ENCODE measurements around the gene PAXIP1.
"Not testable (repeated sequence)": the region's sequence is repeated elsewhere in the genome, so short reads cannot be mapped to it uniquely, and the experiment has no call there.

The PAXIP1 gene

GRCh38 chr7:155003092-155003375 is at the start of gene PAXIP1:
Gene PAXIP1, minus strand, starts transcription at chr7:155003124. Its CDS starts 195 bp downstream, at chr7:155002929.
- H3K27ac Mint-ChIP-seq = peak within 1 kb of the TSS; percentile 92
- DNase-seq (ENCODE audit: low spot score) = no peak

GRCh38 chr7:155051355-155051754 is 48.4 kb upstream of the PAXIP1 start:
- Mint-ChIP-seq H3K27me3 (ENCODE audit: low read depth) (peaks cover 6% of the 10 kb centered on the region), H3K4me1 (ENCODE audit: low read depth) (no peaks in the 10 kb centered on the region), H3K27ac (no peak overlapping the region), H3K36me3 (ENCODE audit: low read depth) (no peaks in the 10 kb centered on the region), H3K4me3 (no peak overlapping the region), H3K9me3 (no peaks in the 10 kb centered on the region)
- DNase-seq (ENCODE audit: low spot score) = no peak

More at GRCh38 chr7:155003092-155003375, at the start of gene PAXIP1:
- peaks cover 13% of the 10 kb centered on the region for H3K36me3 Mint-ChIP-seq (ENCODE audit: low read depth)
- no peaks in the 10 kb centered on the region for H3K9me3 Mint-ChIP-seq
- no peaks in the 10 kb centered on the region for H3K27me3 Mint-ChIP-seq (ENCODE audit: low read depth)
- peak within 1 kb of the TSS; percentile 92 for H3K4me3 Mint-ChIP-seq
- H3K4me1 Mint-ChIP-seq (ENCODE audit: low read depth) = peaks cover 11% of the 10 kb centered on the region

GRCh38 chr7:155048006-155048405 is 45.1 kb upstream of the PAXIP1 start:
- Mint-ChIP-seq H3K27me3 (ENCODE audit: low read depth) (peaks cover 10% of the 10 kb centered on the region), H3K27ac (no peak overlapping the region), H3K36me3 (ENCODE audit: low read depth) (no peaks in the 10 kb centered on the region), H3K9me3 (no peaks in the 10 kb centered on the region), H3K4me3 (no peak overlapping the region), H3K4me1 (ENCODE audit: low read depth) (no peaks in the 10 kb centered on the region)
- DNase-seq (ENCODE audit: low spot score) = no peak

GRCh38 chr7:155043756-155044155 is 40.8 kb upstream of the PAXIP1 start:
- Mint-ChIP-seq H3K27ac (no peak overlapping the region), H3K9me3 (no peaks in the 10 kb centered on the region), H3K27me3 (ENCODE audit: low read depth) (peaks cover 14% of the 10 kb centered on the region), H3K4me1 (ENCODE audit: low read depth) (no peaks in the 10 kb centered on the region), H3K36me3 (ENCODE audit: low read depth) (no peaks in the 10 kb centered on the region), H3K4me3 (no peak overlapping the region)
- no peak for DNase-seq (ENCODE audit: low spot score)

- DNase-seq (ENCODE audit: low spot score) = no peak
- no peaks in the 10 kb centered on the region for H3K9me3 Mint-ChIP-seq
- peaks cover 18% of the 10 kb centered on the region for H3K27me3 Mint-ChIP-seq (ENCODE audit: low read depth)
- no peak overlapping the region for H3K27ac Mint-ChIP-seq
- H3K4me1 Mint-ChIP-seq (ENCODE audit: low read depth) = no peaks in the 10 kb centered on the region
- H3K4me3 Mint-ChIP-seq = no peak overlapping the region
- no peaks in the 10 kb centered on the region for H3K36me3 Mint-ChIP-seq (ENCODE audit: low read depth)
These were observed 35.4 kb upstream of the PAXIP1 start for GRCh38 chr7:155038335-155038734.

GRCh38 chr7:155034495-155034894 is 31.6 kb upstream of the PAXIP1 start:
- H3K27ac Mint-ChIP-seq; H3K4me1 Mint-ChIP-seq (ENCODE audit: low read depth); H3K36me3 Mint-ChIP-seq (ENCODE audit: low read depth); DNase-seq (ENCODE audit: low spot score); H3K9me3 Mint-ChIP-seq; H3K4me3 Mint-ChIP-seq: not testable (repeated sequence)
- H3K27me3 Mint-ChIP-seq (ENCODE audit: low read depth) = peaks cover 27% of the 10 kb centered on the region

- no peak overlapping the region for H3K27ac Mint-ChIP-seq
- DNase-seq (ENCODE audit: low spot score) = no peak
- H3K36me3 Mint-ChIP-seq (ENCODE audit: low read depth) = no peaks in the 10 kb centered on the region
- peaks cover 2% of the 10 kb centered on the region for H3K4me1 Mint-ChIP-seq (ENCODE audit: low read depth)
- H3K4me3 Mint-ChIP-seq = no peak overlapping the region
- H3K9me3 Mint-ChIP-seq = peaks cover 9% of the 10 kb centered on the region
- H3K27me3 Mint-ChIP-seq (ENCODE audit: low read depth) = peaks cover 27% of the 10 kb centered on the region
These were observed 30.1 kb upstream of the PAXIP1 start for GRCh38 chr7:155032978-155033377.

- peaks cover 9% of the 10 kb centered on the region for H3K4me1 Mint-ChIP-seq (ENCODE audit: low read depth)
- H3K4me3 Mint-ChIP-seq = peak overlapping the region; percentile 9
- no peak for DNase-seq (ENCODE audit: low spot score)
- peaks cover 5% of the 10 kb centered on the region for H3K36me3 Mint-ChIP-seq (ENCODE audit: low read depth)
- peaks cover 14% of the 10 kb centered on the region for H3K9me3 Mint-ChIP-seq
- peaks cover 18% of the 10 kb centered on the region for H3K27me3 Mint-ChIP-seq (ENCODE audit: low read depth)
- H3K27ac Mint-ChIP-seq = peak overlapping the region; percentile 18
These were observed 25.0 kb upstream of the PAXIP1 start for GRCh38 chr7:155027879-155028278.

GRCh38 chr7:155021699-155022145 is 18.8 kb upstream of the PAXIP1 start:
- Mint-ChIP-seq H3K36me3 (ENCODE audit: low read depth) (no peaks in the 10 kb centered on the region), H3K4me1 (ENCODE audit: low read depth) (no peaks in the 10 kb centered on the region), H3K27me3 (ENCODE audit: low read depth) (peaks cover 2% of the 10 kb centered on the region), H3K27ac (no peak overlapping the region), H3K4me3 (no peak overlapping the region), H3K9me3 (no peaks in the 10 kb centered on the region)
- no peak for DNase-seq (ENCODE audit: low spot score)

- no peaks in the 10 kb centered on the region for H3K9me3 Mint-ChIP-seq
- no peak overlapping the region for H3K4me3 Mint-ChIP-seq
- DNase-seq (ENCODE audit: low spot score) = no peak
- no peaks in the 10 kb centered on the region for H3K36me3 Mint-ChIP-seq (ENCODE audit: low read depth)
- no peaks in the 10 kb centered on the region for H3K4me1 Mint-ChIP-seq (ENCODE audit: low read depth)
- H3K27me3 Mint-ChIP-seq (ENCODE audit: low read depth) = peaks cover 2% of the 10 kb centered on the region
- no peak overlapping the region for H3K27ac Mint-ChIP-seq
These were observed 18.1 kb upstream of the PAXIP1 start for GRCh38 chr7:155020996-155021395.

GRCh38 chr7:155017834-155018233 is 14.9 kb upstream of the PAXIP1 start:
- H3K4me1 Mint-ChIP-seq (ENCODE audit: low read depth) = no peaks in the 10 kb centered on the region
- no peaks in the 10 kb centered on the region for H3K36me3 Mint-ChIP-seq (ENCODE audit: low read depth)
- H3K27ac Mint-ChIP-seq = no peak overlapping the region
- no peak overlapping the region for H3K4me3 Mint-ChIP-seq
- H3K27me3 Mint-ChIP-seq (ENCODE audit: low read depth) = peaks cover 4% of the 10 kb centered on the region
- no peak for DNase-seq (ENCODE audit: low spot score)
- no peaks in the 10 kb centered on the region for H3K9me3 Mint-ChIP-seq

- peaks cover 5% of the 10 kb centered on the region for H3K36me3 Mint-ChIP-seq (ENCODE audit: low read depth)
- H3K27me3 Mint-ChIP-seq (ENCODE audit: low read depth) = peaks cover 7% of the 10 kb centered on the region
- peaks cover 3% of the 10 kb centered on the region for H3K4me1 Mint-ChIP-seq (ENCODE audit: low read depth)
- no peak for DNase-seq (ENCODE audit: low spot score)
- H3K9me3 Mint-ChIP-seq = no peaks in the 10 kb centered on the region
- H3K4me3 Mint-ChIP-seq = no peak overlapping the region
- H3K27ac Mint-ChIP-seq = no peak overlapping the region
These were observed 8.2 kb upstream of the PAXIP1 start for GRCh38 chr7:155011086-155011485.

- Mint-ChIP-seq H3K27me3 (ENCODE audit: low read depth) (peaks cover 7% of the 10 kb centered on the region), H3K27ac (no peak overlapping the region), H3K36me3 (ENCODE audit: low read depth) (peaks cover 6% of the 10 kb centered on the region), H3K4me1 (ENCODE audit: low read depth) (peaks cover 4% of the 10 kb centered on the region), H3K4me3 (no peak overlapping the region), H3K9me3 (no peaks in the 10 kb centered on the region)
- no peak for DNase-seq (ENCODE audit: low spot score)
These were observed 6.7 kb upstream of the PAXIP1 start for GRCh38 chr7:155009570-155010157.

GRCh38 chr7:155007947-155008346 is 5.0 kb upstream of the PAXIP1 start:
- Mint-ChIP-seq H3K9me3 (no peaks in the 10 kb centered on the region), H3K36me3 (ENCODE audit: low read depth) (peaks cover 13% of the 10 kb centered on the region), H3K27me3 (ENCODE audit: low read depth) (peaks cover 3% of the 10 kb centered on the region), H3K4me1 (ENCODE audit: low read depth) (peaks cover 8% of the 10 kb centered on the region), H3K27ac (no peak overlapping the region), H3K4me3 (no peak overlapping the region)
- DNase-seq (ENCODE audit: low spot score) = no peak

Measured in T-helper 2 cell treated with Interferon-gamma antibody and Interleukin-4, amounts not matched to agents 5 μg/mL and 100 μg/mL, for 36 hours (primary cell).